ENCODE results near the gene ZNF212.

The ZNF212 gene

DNA sequence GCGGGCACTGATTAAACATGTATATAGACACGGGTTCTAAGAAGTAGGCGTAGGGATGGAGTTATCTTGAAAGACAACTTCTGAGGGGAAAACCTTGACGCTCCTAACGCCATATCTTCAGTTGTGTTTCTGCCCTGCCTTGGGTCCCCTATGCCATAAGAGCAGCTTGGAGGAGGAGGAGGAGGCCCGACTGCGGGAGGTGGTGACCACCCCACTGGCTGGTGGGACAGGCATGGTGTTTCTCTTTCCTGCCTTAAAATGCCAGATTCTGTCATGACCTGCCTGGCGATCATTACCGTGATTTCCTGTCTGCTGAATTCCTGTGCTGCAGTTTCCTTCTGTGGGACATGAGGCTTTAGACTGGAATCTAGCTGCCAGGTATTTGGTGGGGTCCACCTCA lies 38.4 kb downstream of the ZNF212 start:
- H3K4me3 ChIP-seq (replicated peaks; ENCODE audit: insufficient read depth, low read length) = no peak overlapping the region
- TF ChIP-seq POLR2AphosphoS5 (IDR thresholded peaks at IDR 0.05; ENCODE audit: low read depth) (no peak), GABPA (IDR thresholded peaks at IDR 0.05; ENCODE audit: low read depth) (no peak), SPI1 (IDR thresholded peaks at IDR 0.05; ENCODE audit: borderline replicate concordance, low read depth) (no peak)
- TF ChIP-seq, protein P1, sequence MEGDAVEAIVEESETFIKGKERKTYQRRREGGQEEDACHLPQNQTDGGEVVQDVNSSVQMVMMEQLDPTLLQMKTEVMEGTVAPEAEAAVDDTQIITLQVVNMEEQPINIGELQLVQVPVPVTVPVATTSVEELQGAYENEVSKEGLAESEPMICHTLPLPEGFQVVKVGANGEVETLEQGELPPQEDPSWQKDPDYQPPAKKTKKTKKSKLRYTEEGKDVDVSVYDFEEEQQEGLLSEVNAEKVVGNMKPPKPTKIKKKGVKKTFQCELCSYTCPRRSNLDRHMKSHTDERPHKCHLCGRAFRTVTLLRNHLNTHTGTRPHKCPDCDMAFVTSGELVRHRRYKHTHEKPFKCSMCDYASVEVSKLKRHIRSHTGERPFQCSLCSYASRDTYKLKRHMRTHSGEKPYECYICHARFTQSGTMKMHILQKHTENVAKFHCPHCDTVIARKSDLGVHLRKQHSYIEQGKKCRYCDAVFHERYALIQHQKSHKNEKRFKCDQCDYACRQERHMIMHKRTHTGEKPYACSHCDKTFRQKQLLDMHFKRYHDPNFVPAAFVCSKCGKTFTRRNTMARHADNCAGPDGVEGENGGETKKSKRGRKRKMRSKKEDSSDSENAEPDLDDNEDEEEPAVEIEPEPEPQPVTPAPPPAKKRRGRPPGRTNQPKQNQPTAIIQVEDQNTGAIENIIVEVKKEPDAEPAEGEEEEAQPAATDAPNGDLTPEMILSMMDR (IDR thresholded peaks at IDR 0.05; ENCODE audit: insufficient read depth, low read length) = no peak
- TF ChIP-seq, protein P2, sequence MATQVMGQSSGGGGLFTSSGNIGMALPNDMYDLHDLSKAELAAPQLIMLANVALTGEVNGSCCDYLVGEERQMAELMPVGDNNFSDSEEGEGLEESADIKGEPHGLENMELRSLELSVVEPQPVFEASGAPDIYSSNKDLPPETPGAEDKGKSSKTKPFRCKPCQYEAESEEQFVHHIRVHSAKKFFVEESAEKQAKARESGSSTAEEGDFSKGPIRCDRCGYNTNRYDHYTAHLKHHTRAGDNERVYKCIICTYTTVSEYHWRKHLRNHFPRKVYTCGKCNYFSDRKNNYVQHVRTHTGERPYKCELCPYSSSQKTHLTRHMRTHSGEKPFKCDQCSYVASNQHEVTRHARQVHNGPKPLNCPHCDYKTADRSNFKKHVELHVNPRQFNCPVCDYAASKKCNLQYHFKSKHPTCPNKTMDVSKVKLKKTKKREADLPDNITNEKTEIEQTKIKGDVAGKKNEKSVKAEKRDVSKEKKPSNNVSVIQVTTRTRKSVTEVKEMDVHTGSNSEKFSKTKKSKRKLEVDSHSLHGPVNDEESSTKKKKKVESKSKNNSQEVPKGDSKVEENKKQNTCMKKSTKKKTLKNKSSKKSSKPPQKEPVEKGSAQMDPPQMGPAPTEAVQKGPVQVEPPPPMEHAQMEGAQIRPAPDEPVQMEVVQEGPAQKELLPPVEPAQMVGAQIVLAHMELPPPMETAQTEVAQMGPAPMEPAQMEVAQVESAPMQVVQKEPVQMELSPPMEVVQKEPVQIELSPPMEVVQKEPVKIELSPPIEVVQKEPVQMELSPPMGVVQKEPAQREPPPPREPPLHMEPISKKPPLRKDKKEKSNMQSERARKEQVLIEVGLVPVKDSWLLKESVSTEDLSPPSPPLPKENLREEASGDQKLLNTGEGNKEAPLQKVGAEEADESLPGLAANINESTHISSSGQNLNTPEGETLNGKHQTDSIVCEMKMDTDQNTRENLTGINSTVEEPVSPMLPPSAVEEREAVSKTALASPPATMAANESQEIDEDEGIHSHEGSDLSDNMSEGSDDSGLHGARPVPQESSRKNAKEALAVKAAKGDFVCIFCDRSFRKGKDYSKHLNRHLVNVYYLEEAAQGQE (IDR thresholded peaks at IDR 0.05; ENCODE audit: insufficient replicate concordance, low read depth) = no peak
- no peak for DNase-seq (ENCODE audit: low read depth in 1 of 2, low spot score in 1 of 2)
- no peaks in the 10 kb centered on the region for H3K27me3 ChIP-seq (ENCODE audit: insufficient read depth, poor library complexity, severe bottlenecking)
- no peak overlapping the region for H3K27ac ChIP-seq (replicated peaks)

DNA sequence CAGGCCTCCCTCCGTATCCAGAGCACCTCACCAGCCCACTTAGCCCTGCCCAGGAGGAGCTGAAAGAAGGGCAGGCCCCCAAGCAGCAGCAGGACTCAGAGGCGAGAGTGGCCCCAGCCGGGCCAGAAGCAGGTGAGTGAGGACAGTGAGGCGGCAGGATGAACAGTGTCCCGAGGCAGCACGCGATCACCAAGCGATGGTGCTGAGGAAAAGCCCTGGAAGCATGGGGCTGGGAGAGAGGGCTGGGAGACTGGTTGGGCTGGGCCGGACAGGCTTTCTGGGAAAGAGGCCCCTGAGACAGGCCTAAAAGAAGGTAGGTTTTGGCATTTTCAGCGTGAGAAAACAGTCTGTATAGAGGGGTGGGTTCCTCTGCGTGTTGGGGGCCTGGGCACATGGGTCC lies 38.9 kb downstream of the ZNF212 start:
- Histone ChIP-seq H3K27ac (replicated peaks) (no peak overlapping the region), H3K4me3 (replicated peaks; ENCODE audit: insufficient read depth, low read length) (no peak overlapping the region), H3K27me3 (ENCODE audit: insufficient read depth, poor library complexity, severe bottlenecking) (no peaks in the 10 kb centered on the region)
- TF ChIP-seq POLR2AphosphoS5 (IDR thresholded peaks at IDR 0.05; ENCODE audit: low read depth) (no peak), GABPA (IDR thresholded peaks at IDR 0.05; ENCODE audit: low read depth) (no peak), SPI1 (IDR thresholded peaks at IDR 0.05; ENCODE audit: borderline replicate concordance, low read depth) (no peak)
- TF ChIP-seq, protein P2 (IDR thresholded peaks at IDR 0.05; ENCODE audit: insufficient replicate concordance, low read depth) = no peak
- TF ChIP-seq, protein P1 (IDR thresholded peaks at IDR 0.05; ENCODE audit: insufficient read depth, low read length) = no peak
- no peak for DNase-seq (ENCODE audit: low read depth in 1 of 2, low spot score in 1 of 2)

DNA sequence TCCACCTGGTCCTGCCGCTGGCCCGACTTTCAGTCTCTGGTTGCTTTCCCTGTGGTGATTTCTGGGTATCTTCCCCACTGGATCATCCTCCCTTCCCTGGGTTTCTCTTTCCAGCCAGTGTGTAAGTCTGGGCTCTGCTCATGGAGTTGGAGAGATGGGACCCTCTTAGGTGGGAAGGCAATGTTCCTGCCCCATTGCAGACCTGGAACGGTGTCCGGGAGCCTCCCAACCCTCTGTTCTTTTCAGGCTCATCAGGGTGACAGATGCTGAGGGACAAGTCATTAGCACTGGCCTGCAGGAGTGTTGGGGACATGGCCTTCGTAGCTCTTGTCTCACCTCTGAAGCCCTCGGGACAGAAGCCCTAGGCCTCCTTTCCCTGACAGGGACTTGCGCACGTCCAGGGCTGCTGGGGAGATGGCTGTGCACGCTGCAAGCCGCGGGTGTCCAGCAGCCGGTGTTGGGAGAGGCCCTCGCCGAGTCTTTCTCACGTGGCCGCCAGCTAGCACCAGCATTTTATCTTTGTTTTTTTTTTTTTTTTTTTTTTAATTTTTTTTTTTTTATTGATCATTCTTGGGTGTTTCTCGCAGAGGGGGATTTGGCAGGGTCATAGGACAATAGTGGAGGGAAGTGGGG lies 39.8 kb downstream of the ZNF212 start:
- Histone ChIP-seq H3K4me3 (replicated peaks; ENCODE audit: insufficient read depth, low read length) (no peak overlapping the region), H3K27ac (replicated peaks) (no peak overlapping the region), H3K27me3 (ENCODE audit: insufficient read depth, poor library complexity, severe bottlenecking) (no peaks in the 10 kb centered on the region)
- DNase-seq (ENCODE audit: low read depth in 1 of 2, low spot score in 1 of 2) = no peak
- TF ChIP-seq SPI1 (IDR thresholded peaks at IDR 0.05; ENCODE audit: borderline replicate concordance, low read depth) = no peak
- TF ChIP-seq, protein P2 (IDR thresholded peaks at IDR 0.05; ENCODE audit: insufficient replicate concordance, low read depth) = no peak
- TF ChIP-seq GABPA (IDR thresholded peaks at IDR 0.05; ENCODE audit: low read depth) = no peak
- TF ChIP-seq, protein P1 (IDR thresholded peaks at IDR 0.05; ENCODE audit: insufficient read depth, low read length) = no peak
- no peak for TF ChIP-seq POLR2AphosphoS5 (IDR thresholded peaks at IDR 0.05; ENCODE audit: low read depth)

All from HL-60 (cell line).